ENCODE data around the gene ZNF101.
"Not testable (repeated sequence)": the region's sequence is repeated elsewhere in the genome, so short reads cannot be mapped to it uniquely, and the experiment has no call there.

Gene ZNF101

DNA sequence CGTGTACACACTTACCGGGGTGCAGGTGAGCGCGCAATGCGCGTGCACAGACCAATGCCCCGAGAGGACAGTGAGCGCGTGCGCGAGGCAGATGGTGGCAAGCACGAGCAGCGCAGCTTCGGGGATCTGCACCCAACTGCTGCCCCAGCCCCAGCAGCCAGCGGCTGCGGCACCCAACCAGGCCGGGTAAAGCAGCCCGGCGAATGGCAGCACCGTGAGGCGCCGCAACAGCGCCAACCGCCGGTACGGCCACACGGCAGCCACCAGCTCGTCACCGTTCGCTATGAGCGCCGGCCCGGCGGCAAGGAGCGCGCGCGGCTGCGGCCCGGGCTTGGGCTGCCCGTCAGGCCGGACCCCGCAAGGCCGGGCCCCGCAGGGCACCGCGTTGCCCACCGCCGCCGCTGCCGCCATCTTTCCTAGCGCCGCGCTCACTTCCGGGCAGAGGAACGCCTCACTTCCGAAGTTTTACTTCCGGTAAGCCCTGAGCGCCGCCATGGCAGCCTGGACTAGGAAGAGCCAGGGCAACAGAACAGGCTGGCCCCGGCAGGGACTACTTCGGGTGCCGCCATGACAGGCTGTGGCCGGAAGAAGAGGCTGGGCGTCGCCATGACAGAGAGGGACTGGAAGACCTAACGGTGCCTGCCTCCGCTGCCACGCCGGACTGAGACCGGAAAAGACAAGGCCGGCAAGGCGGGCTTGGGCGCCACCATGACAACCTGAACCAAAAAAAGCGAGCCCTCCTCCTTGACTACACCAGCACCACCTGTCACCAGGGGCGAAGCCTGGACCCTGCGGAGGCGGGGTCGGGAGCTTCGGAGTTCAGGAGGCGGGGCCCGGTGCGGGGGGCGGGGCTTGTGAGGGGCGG, 5.2 kb upstream of the ZNF101 start, which contains the start of gene ATP13A1:
Gene ATP13A1 (minus strand): TSS at position 421 of the 865 bp plus-strand sequence. CDS start 10 bp downstream, at position 411.
- Mint-ChIP-seq H3K9me3 (no peaks in the 10 kb centered on the region), H3K36me3 (ENCODE audit: low read depth) (peaks cover 27% of the 10 kb centered on the region), H3K4me1 (ENCODE audit: low read depth) (peaks cover 40% of the 10 kb centered on the region), H3K4me3 (peak within 1 kb of the TSS; percentile 93), H3K27me3 (no peaks in the 10 kb centered on the region), H3K27ac (peak within 1 kb of the TSS; percentile 97)

GRCh38 chr19:19665420-19665948, 3.2 kb upstream of the ZNF101 start:
- not testable (repeated sequence) for H3K4me3 Mint-ChIP-seq, H3K27ac Mint-ChIP-seq
- peaks cover 51% of the 10 kb centered on the region for H3K4me1 Mint-ChIP-seq (ENCODE audit: low read depth)

DNA sequence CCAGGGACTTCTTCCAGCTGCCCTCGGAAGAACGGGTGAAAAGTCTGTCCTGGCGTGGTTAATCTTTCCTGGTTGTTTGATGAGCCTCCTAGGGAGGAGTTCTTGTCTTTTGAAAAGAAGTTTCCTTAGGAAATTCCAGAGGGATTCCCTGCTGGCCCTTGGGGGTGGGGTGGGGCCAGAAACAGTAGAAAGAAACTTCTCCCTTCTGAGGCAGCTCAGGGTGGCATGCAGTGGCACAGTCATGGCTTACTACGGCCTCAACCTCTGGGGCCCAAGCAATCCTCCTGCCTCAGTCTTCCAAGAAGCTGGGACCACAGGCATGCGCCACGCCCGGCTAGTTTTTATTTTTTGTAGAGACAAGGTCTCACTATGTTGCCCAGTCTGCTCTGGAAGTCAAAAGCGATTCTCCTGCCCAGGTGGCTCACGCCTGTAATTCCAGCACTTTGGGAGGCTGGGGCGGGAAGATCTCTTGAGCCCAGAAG, 1.5 kb downstream of the ZNF101 start:
- Mint-ChIP-seq H3K27ac (peak overlapping the region; percentile 92), H3K4me1 (ENCODE audit: low read depth) (peaks cover 41% of the 10 kb centered on the region), H3K36me3 (ENCODE audit: low read depth) (peaks cover 54% of the 10 kb centered on the region), H3K27me3 (no peaks in the 10 kb centered on the region), H3K4me3 (peak overlapping the region; percentile 87), H3K9me3 (peaks cover 3% of the 10 kb centered on the region)

More at GRCh38 chr19:19665420-19665948, 3.2 kb upstream of the ZNF101 start:
- H3K27me3 Mint-ChIP-seq, H3K9me3 Mint-ChIP-seq: not testable (repeated sequence)
- peaks cover 31% of the 10 kb centered on the region for H3K36me3 Mint-ChIP-seq (ENCODE audit: low read depth)

DNA sequence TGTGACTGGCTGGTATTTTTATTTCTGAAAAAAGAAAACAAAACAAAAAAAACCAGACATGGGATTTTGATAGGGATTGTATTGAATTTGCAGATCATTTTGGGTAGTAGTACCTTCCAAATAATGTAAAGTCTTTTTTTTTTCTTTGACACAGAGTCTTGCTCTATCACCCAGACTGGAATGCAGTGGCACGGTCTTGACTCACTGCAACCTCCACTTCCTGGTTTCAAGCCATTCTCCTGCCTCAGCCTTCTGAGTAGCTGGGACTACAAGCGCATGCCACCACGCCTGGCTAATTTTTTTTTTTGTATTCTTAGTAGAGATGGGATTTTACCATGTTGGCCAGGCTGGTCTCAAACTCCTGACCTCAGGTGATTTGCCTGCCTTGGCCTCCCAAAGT, 4.2 kb downstream of the ZNF101 start:
- Mint-ChIP-seq H3K27ac (no peak overlapping the region), H3K4me3 (no peak overlapping the region), H3K27me3 (no peaks in the 10 kb centered on the region), H3K36me3 (ENCODE audit: low read depth) (peaks cover 81% of the 10 kb centered on the region), H3K9me3 (peaks cover 22% of the 10 kb centered on the region), H3K4me1 (ENCODE audit: low read depth) (peaks cover 42% of the 10 kb centered on the region)

DNA sequence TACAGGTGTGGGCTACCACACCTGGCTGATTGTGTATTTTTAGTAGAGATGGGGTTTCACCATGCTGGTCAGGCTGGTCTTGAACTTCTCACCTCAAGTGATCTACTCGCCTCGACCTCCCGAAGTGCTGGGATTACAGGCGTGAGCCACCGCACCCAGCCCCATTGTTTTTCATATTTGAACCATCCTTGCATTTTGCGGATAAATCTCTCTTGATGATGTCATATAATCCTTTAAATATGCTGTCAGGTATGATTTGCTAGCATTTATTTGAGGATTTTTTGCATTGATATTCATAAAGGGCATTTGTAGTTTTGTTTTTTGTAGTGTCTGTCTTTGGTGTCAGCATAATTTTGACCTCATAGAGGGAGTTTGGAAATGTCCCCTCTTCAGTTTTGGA, 5.7 kb downstream of the ZNF101 start:
- Mint-ChIP-seq H3K4me3 (no peak overlapping the region), H3K4me1 (ENCODE audit: low read depth) (peaks cover 34% of the 10 kb centered on the region), H3K36me3 (ENCODE audit: low read depth) (peaks cover 96% of the 10 kb centered on the region), H3K27me3 (no peaks in the 10 kb centered on the region), H3K9me3 (peaks cover 32% of the 10 kb centered on the region), H3K27ac (no peak overlapping the region)

- Mint-ChIP-seq H3K27ac (no peak overlapping the region), H3K4me1 (ENCODE audit: low read depth) (peaks cover 15% of the 10 kb centered on the region), H3K4me3 (no peak overlapping the region), H3K27me3 (no peaks in the 10 kb centered on the region), H3K36me3 (ENCODE audit: low read depth) (peaks cover 97% of the 10 kb centered on the region), H3K9me3 (peaks cover 35% of the 10 kb centered on the region)
These were observed 8.9 kb downstream of the ZNF101 start for GRCh38 chr19:19677579-19677978.

DNA sequence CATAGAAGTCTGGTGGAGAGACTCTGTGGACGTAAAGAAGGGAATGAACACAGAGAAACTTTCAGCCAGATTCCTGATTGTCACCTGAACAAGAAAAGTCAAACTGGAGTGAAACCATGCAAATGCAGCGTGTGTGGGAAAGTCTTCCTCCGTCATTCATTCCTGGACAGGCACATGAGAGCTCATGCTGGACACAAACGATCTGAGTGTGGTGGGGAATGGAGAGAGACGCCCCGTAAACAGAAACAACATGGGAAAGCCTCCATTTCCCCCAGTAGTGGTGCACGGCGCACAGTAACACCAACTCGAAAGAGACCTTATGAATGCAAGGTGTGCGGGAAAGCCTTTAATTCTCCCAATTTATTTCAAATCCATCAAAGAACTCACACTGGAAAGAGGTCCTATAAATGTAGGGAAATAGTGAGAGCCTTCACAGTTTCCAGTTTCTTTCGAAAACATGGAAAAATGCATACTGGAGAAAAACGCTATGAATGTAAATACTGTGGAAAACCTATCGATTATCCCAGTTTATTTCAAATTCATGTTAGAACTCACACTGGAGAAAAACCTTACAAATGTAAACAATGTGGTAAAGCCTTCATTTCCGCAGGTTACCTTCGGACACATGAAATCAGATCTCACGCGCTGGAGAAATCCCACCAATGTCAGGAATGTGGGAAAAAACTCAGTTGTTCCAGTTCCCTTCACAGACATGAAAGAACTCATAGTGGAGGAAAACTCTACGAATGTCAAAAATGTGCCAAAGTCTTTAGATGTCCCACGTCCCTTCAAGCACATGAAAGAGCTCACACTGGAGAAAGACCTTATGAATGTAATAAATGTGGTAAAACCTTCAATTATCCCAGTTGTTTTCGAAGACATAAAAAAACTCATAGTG, 10.8 kb downstream of the ZNF101 start:
- Mint-ChIP-seq H3K9me3 (peaks cover 47% of the 10 kb centered on the region), H3K27me3 (no peaks in the 10 kb centered on the region), H3K27ac (no peak overlapping the region), H3K36me3 (ENCODE audit: low read depth) (peaks cover 96% of the 10 kb centered on the region), H3K4me1 (ENCODE audit: low read depth) (peaks cover 13% of the 10 kb centered on the region), H3K4me3 (no peak overlapping the region)

DNA sequence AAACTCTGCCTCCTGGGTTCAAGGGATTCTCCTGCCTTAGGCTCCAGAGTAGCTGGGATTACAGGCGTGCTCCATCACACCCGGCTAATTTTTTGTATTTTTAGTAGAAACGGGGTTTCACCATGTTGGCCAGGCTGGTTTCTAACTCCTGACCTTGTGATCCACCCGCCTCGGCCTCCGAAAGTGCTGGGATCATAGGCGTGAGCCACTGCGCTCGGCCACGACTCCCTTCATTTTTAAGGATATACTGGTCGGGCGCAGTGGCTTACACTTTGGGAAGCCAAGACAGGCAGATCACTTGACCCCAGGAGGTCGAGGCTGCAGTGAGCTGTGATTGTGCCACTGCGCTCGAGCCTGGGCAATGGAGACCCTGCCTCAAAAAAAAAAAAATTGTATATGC, 17.5 kb downstream of the ZNF101 start:
- peaks cover 20% of the 10 kb centered on the region for H3K9me3 Mint-ChIP-seq

DNA sequence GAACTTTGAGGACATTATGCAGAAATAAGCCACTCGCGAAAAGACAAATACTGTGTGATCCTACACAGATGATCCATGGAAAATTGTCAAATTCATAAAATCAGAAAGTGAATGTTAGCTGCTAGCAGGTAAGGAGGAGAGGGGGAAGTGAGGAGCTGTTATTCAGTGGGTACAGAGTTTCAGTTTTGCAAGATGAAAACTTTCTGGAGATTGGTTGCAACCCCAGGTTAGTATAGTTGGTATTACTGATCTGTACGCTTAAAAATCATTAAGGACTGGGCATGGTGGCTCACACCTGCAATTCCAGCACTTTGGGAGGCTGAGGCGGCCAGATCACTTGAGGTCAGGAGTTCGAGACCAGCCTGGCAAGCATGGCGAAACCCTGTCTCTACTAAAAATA, 17.9 kb downstream of the ZNF101 start:
- no peaks in the 10 kb centered on the region for H3K27me3 Mint-ChIP-seq
- peaks cover 42% of the 10 kb centered on the region for H3K36me3 Mint-ChIP-seq (ENCODE audit: low read depth)
- peaks cover 20% of the 10 kb centered on the region for H3K9me3 Mint-ChIP-seq
- no peaks in the 10 kb centered on the region for H3K4me1 Mint-ChIP-seq (ENCODE audit: low read depth)
- H3K27ac Mint-ChIP-seq = no peak overlapping the region
- no peak overlapping the region for H3K4me3 Mint-ChIP-seq

More for the DNA sequence above, 17.5 kb downstream of the ZNF101 start:
- not testable (repeated sequence) for H3K27ac Mint-ChIP-seq; H3K4me3 Mint-ChIP-seq; H3K4me1 Mint-ChIP-seq (ENCODE audit: low read depth); H3K27me3 Mint-ChIP-seq
- peaks cover 46% of the 10 kb centered on the region for H3K36me3 Mint-ChIP-seq (ENCODE audit: low read depth)

GRCh38 chr19:19687090-19687489, 18.5 kb downstream of the ZNF101 start:
- no peaks in the 10 kb centered on the region for H3K27me3 Mint-ChIP-seq
- peaks cover 38% of the 10 kb centered on the region for H3K36me3 Mint-ChIP-seq (ENCODE audit: low read depth)
- H3K4me1 Mint-ChIP-seq (ENCODE audit: low read depth) = no peaks in the 10 kb centered on the region
- peaks cover 20% of the 10 kb centered on the region for H3K9me3 Mint-ChIP-seq
- H3K4me3 Mint-ChIP-seq = no peak overlapping the region
- no peak overlapping the region for H3K27ac Mint-ChIP-seq

DNA sequence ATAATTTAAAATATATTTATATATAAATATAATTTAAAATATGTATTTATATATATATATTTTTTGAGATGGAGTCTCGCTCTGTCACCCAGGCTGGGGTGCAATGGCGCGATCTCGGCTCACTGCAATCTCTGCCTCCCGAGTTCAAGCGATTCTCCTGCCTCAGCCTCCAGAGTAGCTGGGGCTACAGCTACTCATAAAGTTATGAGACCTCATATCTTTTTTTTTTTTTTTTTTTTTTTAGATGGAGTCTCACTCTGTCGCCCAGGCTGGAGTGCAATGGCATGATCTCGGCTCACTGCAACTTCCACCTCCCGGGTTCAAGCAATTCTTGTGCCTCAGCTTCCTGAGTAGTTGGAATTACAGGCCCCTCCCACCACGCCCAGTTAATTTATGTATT, 20.4 kb downstream of the ZNF101 start:
- not testable (repeated sequence) for H3K4me1 Mint-ChIP-seq (ENCODE audit: low read depth); H3K27ac Mint-ChIP-seq

GRCh38 chr19:19691683-19692082, 23.0 kb downstream of the ZNF101 start:
- Mint-ChIP-seq H3K27ac (no peak overlapping the region), H3K4me3 (no peak overlapping the region), H3K9me3 (peaks cover 12% of the 10 kb centered on the region), H3K36me3 (ENCODE audit: low read depth) (peaks cover 11% of the 10 kb centered on the region), H3K27me3 (no peaks in the 10 kb centered on the region), H3K4me1 (ENCODE audit: low read depth) (no peaks in the 10 kb centered on the region)

More for the DNA sequence above, 20.4 kb downstream of the ZNF101 start:
- H3K9me3 Mint-ChIP-seq = peaks cover 13% of the 10 kb centered on the region
- H3K27me3 Mint-ChIP-seq, H3K4me3 Mint-ChIP-seq: not testable (repeated sequence)
- peaks cover 24% of the 10 kb centered on the region for H3K36me3 Mint-ChIP-seq (ENCODE audit: low read depth)

DNA sequence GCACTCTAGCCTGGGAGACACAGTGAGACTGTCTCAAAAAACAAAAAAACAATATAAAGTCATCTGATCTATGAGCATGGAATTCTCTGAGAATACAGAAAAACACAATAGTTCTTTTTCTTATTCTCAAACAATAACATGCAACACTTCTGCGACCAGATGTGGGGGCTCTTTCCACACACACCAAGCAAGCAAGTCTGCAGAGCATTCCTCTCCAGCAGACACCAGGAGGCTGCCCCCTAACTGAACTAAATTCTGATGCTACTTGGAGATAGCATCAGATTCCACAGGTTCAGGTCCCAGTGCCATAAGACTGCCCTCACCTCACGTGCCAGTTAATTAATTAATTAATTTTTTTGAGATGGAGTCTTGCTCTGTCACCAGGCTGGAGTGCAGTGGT, 27.7 kb downstream of the ZNF101 start:
- Mint-ChIP-seq H3K27ac (no peak overlapping the region), H3K4me3 (no peak overlapping the region), H3K4me1 (ENCODE audit: low read depth) (no peaks in the 10 kb centered on the region), H3K27me3 (no peaks in the 10 kb centered on the region), H3K9me3 (peaks cover 24% of the 10 kb centered on the region), H3K36me3 (ENCODE audit: low read depth) (peaks cover 13% of the 10 kb centered on the region)

- Mint-ChIP-seq H3K4me3 (no peak overlapping the region), H3K36me3 (ENCODE audit: low read depth) (peaks cover 17% of the 10 kb centered on the region), H3K27me3 (no peaks in the 10 kb centered on the region), H3K4me1 (ENCODE audit: low read depth) (no peaks in the 10 kb centered on the region), H3K27ac (no peak overlapping the region), H3K9me3 (peaks cover 28% of the 10 kb centered on the region)
These were observed 28.9 kb downstream of the ZNF101 start for GRCh38 chr19:19697589-19697988.

DNA sequence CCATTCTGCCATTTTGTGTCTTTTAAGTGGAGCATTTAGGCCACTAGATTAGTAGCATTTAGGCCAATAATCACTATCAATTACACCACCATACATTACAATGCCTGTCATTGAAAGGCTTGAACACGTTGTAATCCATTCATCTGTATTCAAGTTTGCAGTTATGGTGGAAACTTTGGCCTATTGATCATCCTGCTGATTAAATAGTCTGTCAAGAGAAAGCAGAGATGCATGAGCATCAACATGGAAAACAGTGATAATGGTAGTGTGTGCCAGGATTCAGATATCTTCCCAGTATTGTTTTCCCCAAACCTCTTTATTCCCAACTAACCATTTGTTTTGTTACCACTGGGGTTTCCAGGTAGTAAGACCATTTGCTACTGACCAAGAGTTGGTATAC, 31.9 kb downstream of the ZNF101 start:
- not testable (repeated sequence) for H3K4me1 Mint-ChIP-seq (ENCODE audit: low read depth); H3K4me3 Mint-ChIP-seq; H3K27me3 Mint-ChIP-seq; H3K27ac Mint-ChIP-seq
- Mint-ChIP-seq H3K9me3 (peaks cover 34% of the 10 kb centered on the region), H3K36me3 (ENCODE audit: low read depth) (peaks cover 35% of the 10 kb centered on the region)

Data from stimulated activated naive CD8-positive, alpha-beta T cell treated with anti-CD3 and anti-CD28 coated beads, Interleukin-15, Interleukin-2, amounts not matched to agents 100 ng/mL and 50 ng/mL, for 24 hours (primary cell).